Endothelial cell of umbilical vein (primary cell): ENCODE data around the gene SGMS2.

Experiments
- CTCF ChIP-seq, 2 donors: IDR thresholded peaks; 1 replicate in 1 of 2; 2 replicates in 1 of 2; pipeline ENCODE4 v1.5.1; 2011; ENCODE audit warnings: low read length in 2 of 2, mild to moderate bottlenecking in 2 of 2, moderate library complexity in 2 of 2, control low read depth in 1 of 2, inconsistent platforms in 1 of 2, low read depth in 1 of 2; ENCODE audit not compliant: insufficient read depth in 1 of 2; ENCODE audit errors: extremely low read depth in 1 of 2
- EZH2 ChIP-seq: IDR thresholded peaks from 2 replicates; pipeline ENCODE4 v1.6.1; 2012; ENCODE audit warnings: borderline replicate concordance, low read depth, mild to moderate bottlenecking, moderate library complexity, low read length, inconsistent platforms; ENCODE audit not compliant: severe bottlenecking
- MYC ChIP-seq: IDR thresholded peaks from one replicate; pipeline ENCODE4 v1.6.1; 2011; ENCODE audit warnings: mild to moderate bottlenecking, low read depth, low read length
- POLR2A ChIP-seq: IDR thresholded peaks from 2 replicates; pipeline ENCODE4 v1.6.1; 2012; ENCODE audit warnings: low read depth, mild to moderate bottlenecking, control low read depth, low read length
- POLR2AphosphoS5 ChIP-seq: IDR thresholded peaks from 2 replicates; pipeline ENCODE4 v1.6.1; 2012; ENCODE audit warnings: low read depth, mild to moderate bottlenecking, control low read depth, low read length, moderate library complexity; ENCODE audit not compliant: insufficient read depth

GRCh38 chr4:107916623-107917022, 91.9 kb downstream of the SGMS2 start:
- TF ChIP-seq CTCF (IDR thresholded peaks at IDR 0.05; ENCODE audit: extremely low read depth in 1 of 2, insufficient read depth in 1 of 2, low read depth in 1 of 2, low read length in 2 of 2): no peak
- no peak for TF ChIP-seq POLR2AphosphoS5
- TF ChIP-seq POLR2A: no peak
- TF ChIP-seq MYC: no peak
- no peak for TF ChIP-seq EZH2
